Colonic mucosa (tissue), 4 donors: ENCODE results near the gene STAB1. TPM values are rescaled to one million over a fixed set of nuclear protein-coding genes. Genes with fewer than 3 reads are reported as not detected.

Source experiments
- DNase-seq: peaks from one replicate; pipeline ENCODE4 v3.0.0-alpha.2; 2020
- H3K27ac ChIP-seq: fragments of 200-600 bp; one replicate; pipeline ENCODE4 v1.8.0; 2021
- H3K27me3 ChIP-seq: fragments of 200-600 bp; one replicate; pipeline ENCODE4 v1.8.0; 2021
- H3K36me3 ChIP-seq: fragments of 200-600 bp; one replicate; pipeline ENCODE4 v1.8.0; 2021
- H3K4me1 ChIP-seq: fragments of 200-600 bp; one replicate; pipeline ENCODE4 v1.8.0; 2021; ENCODE audit warnings: mild to moderate bottlenecking
- H3K4me3 ChIP-seq: fragments of 200-600 bp; one replicate; pipeline ENCODE4 v1.8.0; 2021
- H3K9ac ChIP-seq, 2 donors: one replicate each; pipeline ENCODE4 v1.7.0; 2013; ENCODE audit warnings: control low read depth in 2 of 2, low read depth in 2 of 2, low read length in 2 of 2
- H3K9me3 ChIP-seq: fragments of 200-600 bp; one replicate; pipeline ENCODE4 v1.8.0; 2021
- intact Hi-C: fragments of 100-400 bp; cut with DNase I; formaldehyde crosslinking; loops from one replicate; pipeline ENCODE4 v1.14.1; 2022
- total RNA-seq, 2 donors: library from RNA; stranded (reverse); fragmentation: NEBNext Ultra II Directional in 1 of 2; extraction: Animal tissue kit (Norgen Biotek cat#: 25700) in 1 of 2; gene quantifications; one replicate each; pipeline ENCODE4 v1.2.1, GENCODE V29; 2021
- TF ChIP-seq, protein P1 (sequence below): fragments of 200-600 bp; IDR thresholded peaks from one replicate; pipeline ENCODE4 v1.8.0; 2022; ENCODE audit warnings: antibody characterized with exemption, mild to moderate bottlenecking
- donor health status: healthy.
- donor health status: DM: no; HTN: no; CAD: no.
- donor health status: DM: no; HTN: no; CAD: no.

The STAB1 gene
- total RNA-seq, 2 donors from 2014 or later, result 41.1 to 46.5 TPM

DNA sequence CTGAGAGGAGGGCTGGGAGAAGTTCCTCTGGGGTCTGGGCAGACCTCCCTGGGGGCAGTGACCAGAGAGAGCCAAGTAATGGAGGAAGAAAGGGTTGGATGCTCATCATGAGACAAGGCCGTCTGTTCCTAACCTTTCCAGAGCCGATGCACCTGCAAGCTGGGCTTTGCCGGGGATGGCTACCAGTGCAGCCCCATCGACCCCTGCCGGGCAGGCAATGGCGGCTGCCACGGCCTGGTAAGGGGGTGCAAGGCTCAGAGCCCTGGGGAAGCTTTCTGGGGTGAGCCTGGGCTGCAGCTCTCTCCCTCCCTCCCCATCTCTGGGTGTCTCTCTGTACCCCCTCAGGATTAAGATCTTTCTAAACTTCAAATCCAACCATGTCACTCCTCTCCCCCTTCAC lies 16.4 kb downstream of the STAB1 start:
- H3K27ac ChIP-seq, result no peak overlapping the region
- H3K4me1 ChIP-seq, result no peaks in the 10 kb centered on the region
- TF ChIP-seq, protein P1, sequence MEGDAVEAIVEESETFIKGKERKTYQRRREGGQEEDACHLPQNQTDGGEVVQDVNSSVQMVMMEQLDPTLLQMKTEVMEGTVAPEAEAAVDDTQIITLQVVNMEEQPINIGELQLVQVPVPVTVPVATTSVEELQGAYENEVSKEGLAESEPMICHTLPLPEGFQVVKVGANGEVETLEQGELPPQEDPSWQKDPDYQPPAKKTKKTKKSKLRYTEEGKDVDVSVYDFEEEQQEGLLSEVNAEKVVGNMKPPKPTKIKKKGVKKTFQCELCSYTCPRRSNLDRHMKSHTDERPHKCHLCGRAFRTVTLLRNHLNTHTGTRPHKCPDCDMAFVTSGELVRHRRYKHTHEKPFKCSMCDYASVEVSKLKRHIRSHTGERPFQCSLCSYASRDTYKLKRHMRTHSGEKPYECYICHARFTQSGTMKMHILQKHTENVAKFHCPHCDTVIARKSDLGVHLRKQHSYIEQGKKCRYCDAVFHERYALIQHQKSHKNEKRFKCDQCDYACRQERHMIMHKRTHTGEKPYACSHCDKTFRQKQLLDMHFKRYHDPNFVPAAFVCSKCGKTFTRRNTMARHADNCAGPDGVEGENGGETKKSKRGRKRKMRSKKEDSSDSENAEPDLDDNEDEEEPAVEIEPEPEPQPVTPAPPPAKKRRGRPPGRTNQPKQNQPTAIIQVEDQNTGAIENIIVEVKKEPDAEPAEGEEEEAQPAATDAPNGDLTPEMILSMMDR, result no peak
- no peak for DNase-seq
- no peaks in the 10 kb centered on the region for H3K36me3 ChIP-seq
- H3K9ac ChIP-seq, result no peak overlapping the region
- H3K27me3 ChIP-seq, result no peaks in the 10 kb centered on the region
- no peaks in the 10 kb centered on the region for H3K9me3 ChIP-seq
- no peak overlapping the region for H3K4me3 ChIP-seq
- intact Hi-C loops, result no loop called here

DNA sequence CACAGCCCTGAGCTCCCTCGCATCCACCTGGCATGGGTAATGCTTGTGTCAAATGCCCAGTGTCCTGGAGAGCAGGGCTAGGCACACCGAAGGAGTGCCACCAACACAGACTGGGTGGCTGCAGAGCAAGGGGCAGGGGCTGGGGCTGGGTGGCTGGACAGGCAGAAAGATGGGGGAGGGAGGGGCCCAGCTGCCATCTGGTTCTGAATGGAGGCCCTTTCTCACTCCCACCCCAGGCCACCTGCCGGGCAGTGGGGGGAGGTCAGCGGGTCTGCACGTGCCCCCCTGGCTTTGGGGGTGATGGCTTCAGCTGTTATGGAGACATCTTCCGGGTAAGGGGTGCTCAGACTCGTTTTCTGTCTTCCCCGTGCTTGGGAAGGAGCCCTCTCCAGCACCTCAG lies 17.0 kb downstream of the STAB1 start:
- Histone ChIP-seq H3K36me3 (no peaks in the 10 kb centered on the region), H3K27ac (no peak overlapping the region), H3K27me3 (no peaks in the 10 kb centered on the region), H3K9me3 (no peaks in the 10 kb centered on the region), H3K4me3 (no peak overlapping the region), H3K9ac (no peak overlapping the region), H3K4me1 (no peaks in the 10 kb centered on the region)
- no peak for DNase-seq
- intact Hi-C loops, result no loop called here
- TF ChIP-seq, protein P1, result no peak

DNA sequence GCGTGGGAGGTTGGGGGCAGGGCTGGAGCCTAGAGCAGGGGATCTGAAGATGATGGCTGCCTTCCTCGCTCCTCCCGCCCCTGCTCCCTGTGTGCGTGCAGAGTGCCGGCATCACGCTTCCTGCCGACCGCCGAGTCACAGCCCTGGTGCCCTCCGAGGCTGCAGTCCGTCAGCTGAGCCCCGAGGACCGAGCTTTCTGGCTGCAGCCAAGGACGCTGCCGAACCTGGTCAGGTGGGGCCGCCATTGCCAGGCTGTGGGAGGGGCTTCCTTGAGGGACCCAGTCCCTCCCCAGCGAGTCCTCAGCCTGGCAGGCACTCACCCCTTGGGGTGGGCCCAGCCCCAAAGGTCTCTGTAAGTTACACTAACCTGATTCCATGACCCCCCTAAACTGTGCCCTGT lies 17.6 kb downstream of the STAB1 start:
- Histone ChIP-seq H3K4me1 (no peaks in the 10 kb centered on the region), H3K27me3 (no peaks in the 10 kb centered on the region), H3K9me3 (no peaks in the 10 kb centered on the region), H3K27ac (no peak overlapping the region), H3K9ac (no peak overlapping the region), H3K4me3 (no peak overlapping the region), H3K36me3 (no peaks in the 10 kb centered on the region)
- no peak for DNase-seq
- TF ChIP-seq, protein P1, result no peak
- intact Hi-C loops, result no loop called here

DNA sequence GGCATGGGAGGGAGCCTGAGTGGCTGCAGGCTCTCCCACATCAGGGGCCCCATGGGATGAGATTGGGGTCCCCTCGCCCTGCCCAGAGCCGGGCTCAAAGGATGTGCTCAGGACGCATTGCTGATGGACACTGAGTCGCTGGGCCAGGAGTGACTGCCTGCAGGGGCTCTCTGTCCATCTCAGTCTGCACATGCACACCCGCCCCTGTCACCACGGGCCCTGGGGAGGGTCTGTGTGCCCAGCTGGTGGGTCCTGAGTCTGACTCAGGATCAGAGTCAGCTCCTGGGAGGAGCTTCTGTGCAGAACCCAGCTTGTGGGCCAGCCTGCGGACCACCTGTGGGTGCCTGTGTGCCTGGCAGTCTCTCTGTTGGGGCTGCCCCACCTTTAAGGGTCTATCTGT lies 18.1 kb downstream of the STAB1 start:
- no peak overlapping the region for H3K9ac ChIP-seq
- intact Hi-C loops, result no loop called here
- no peaks in the 10 kb centered on the region for H3K9me3 ChIP-seq
- no peak overlapping the region for H3K27ac ChIP-seq
- H3K36me3 ChIP-seq, result no peaks in the 10 kb centered on the region
- H3K4me1 ChIP-seq, result no peaks in the 10 kb centered on the region
- no peak overlapping the region for H3K4me3 ChIP-seq
- no peaks in the 10 kb centered on the region for H3K27me3 ChIP-seq
- TF ChIP-seq, protein P1, result no peak
- no peak for DNase-seq

DNA sequence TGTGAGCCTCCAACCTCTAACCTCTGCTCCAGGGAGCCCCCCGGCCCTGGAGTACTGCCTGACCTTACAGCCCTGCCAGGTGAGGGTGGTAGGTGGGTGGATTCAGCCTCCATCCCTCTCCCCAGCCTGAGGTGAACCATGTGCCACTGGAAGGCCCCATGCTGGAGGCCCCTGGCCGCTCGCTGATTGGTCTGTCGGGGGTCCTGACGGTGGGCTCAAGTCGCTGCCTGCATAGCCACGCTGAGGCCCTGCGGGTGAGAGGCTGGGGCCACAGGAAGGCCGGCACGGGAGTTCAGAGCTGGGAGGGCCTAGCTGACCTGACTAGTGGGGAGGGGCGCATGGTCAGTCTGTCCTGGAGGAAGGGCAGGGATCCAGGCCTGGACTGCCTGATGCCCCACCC lies 19.4 kb downstream of the STAB1 start:
- no peak for DNase-seq
- Histone ChIP-seq H3K27me3 (no peaks in the 10 kb centered on the region), H3K36me3 (no peaks in the 10 kb centered on the region), H3K4me1 (no peaks in the 10 kb centered on the region), H3K4me3 (no peak overlapping the region), H3K27ac (no peak overlapping the region), H3K9me3 (no peaks in the 10 kb centered on the region), H3K9ac (peak overlapping the region in 1 of 2 donors; percentile 2)
- intact Hi-C loops, result no loop called here
- TF ChIP-seq, protein P1, result no peak

DNA sequence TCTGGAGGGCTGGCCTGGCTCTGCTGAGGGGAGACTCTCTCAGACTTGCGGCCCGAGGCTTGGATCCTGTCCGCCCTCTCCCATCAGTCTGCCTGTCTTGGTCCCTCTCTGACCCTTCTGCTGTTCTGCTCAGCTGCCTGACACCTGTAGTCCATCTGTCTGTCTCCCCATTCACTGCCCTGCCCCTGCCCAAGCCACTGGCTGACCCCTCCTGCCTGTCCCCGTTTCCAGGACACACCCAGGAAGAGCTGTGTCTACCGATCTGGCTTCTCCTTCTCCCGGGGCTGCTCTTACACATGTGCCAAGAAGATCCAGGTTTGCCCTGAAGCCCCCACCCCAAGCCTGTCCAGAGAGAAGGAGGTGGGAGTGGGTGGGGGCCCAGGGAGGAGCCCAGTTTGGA lies 20.1 kb downstream of the STAB1 start:
- H3K9ac ChIP-seq, result no peak overlapping the region
- intact Hi-C loops, result no loop called here
- no peaks in the 10 kb centered on the region for H3K4me1 ChIP-seq
- H3K9me3 ChIP-seq, result no peaks in the 10 kb centered on the region
- no peak overlapping the region for H3K4me3 ChIP-seq
- no peaks in the 10 kb centered on the region for H3K27me3 ChIP-seq
- no peaks in the 10 kb centered on the region for H3K36me3 ChIP-seq
- TF ChIP-seq, protein P1, result no peak
- no peak overlapping the region for H3K27ac ChIP-seq
- DNase-seq, result no peak
